ENCODE results near the gene SECISBP2.

Gene SECISBP2

GRCh38 chr9:89349607-89350006 is 31.3 kb downstream of the SECISBP2 start:
- DNase-seq: no peak

- DNase-seq: no peak
Measured at GRCh38 chr9:89350988-89351557, 32.8 kb downstream of the SECISBP2 start.

GRCh38 chr9:89351584-89352300 is 33.4 kb downstream of the SECISBP2 start:
- DNase-seq: no peak

- DNase-seq: no peak
Measured at GRCh38 chr9:89352451-89352850, 34.2 kb downstream of the SECISBP2 start.

- DNase-seq: no peak
Measured at GRCh38 chr9:89352874-89353649, 34.8 kb downstream of the SECISBP2 start.

GRCh38 chr9:89353989-89354388 is 35.7 kb downstream of the SECISBP2 start:
- DNase-seq: no peak

- DNase-seq: no peak
Measured at GRCh38 chr9:89354471-89354870, 36.2 kb downstream of the SECISBP2 start.

GRCh38 chr9:89356782-89357181 is 38.5 kb downstream of the SECISBP2 start:
- no peak for DNase-seq

GRCh38 chr9:89357331-89358197 is 39.3 kb downstream of the SECISBP2 start:
- DNase-seq: no peak

GRCh38 chr9:89358376-89358916 is 40.1 kb downstream of the SECISBP2 start:
- no peak for DNase-seq

- DNase-seq: no peak
Measured at GRCh38 chr9:89358985-89359384, 40.7 kb downstream of the SECISBP2 start.

GRCh38 chr9:89359751-89360261 is 41.5 kb downstream of the SECISBP2 start:
- no peak for DNase-seq

GRCh38 chr9:89360465-89360864 is 42.2 kb downstream of the SECISBP2 start:
- no peak for DNase-seq

GRCh38 chr9:89361031-89361430 is 42.7 kb downstream of the SECISBP2 start:
- no peak for DNase-seq

- no peak for DNase-seq
Measured at GRCh38 chr9:89361816-89362646, 43.7 kb downstream of the SECISBP2 start.

- no peak for DNase-seq
Measured at GRCh38 chr9:89362647-89363310, 44.5 kb downstream of the SECISBP2 start.

GRCh38 chr9:89363311-89363670 is 45.0 kb downstream of the SECISBP2 start:
- no peak for DNase-seq

GRCh38 chr9:89363921-89364665 is 45.8 kb downstream of the SECISBP2 start:
- DNase-seq: no peak

GRCh38 chr9:89364666-89365531 is 46.6 kb downstream of the SECISBP2 start:
- DNase-seq: no peak

Measured in SIG-M5 (cell line).